ENCODE measurements around the gene PRSS21.

DNA sequence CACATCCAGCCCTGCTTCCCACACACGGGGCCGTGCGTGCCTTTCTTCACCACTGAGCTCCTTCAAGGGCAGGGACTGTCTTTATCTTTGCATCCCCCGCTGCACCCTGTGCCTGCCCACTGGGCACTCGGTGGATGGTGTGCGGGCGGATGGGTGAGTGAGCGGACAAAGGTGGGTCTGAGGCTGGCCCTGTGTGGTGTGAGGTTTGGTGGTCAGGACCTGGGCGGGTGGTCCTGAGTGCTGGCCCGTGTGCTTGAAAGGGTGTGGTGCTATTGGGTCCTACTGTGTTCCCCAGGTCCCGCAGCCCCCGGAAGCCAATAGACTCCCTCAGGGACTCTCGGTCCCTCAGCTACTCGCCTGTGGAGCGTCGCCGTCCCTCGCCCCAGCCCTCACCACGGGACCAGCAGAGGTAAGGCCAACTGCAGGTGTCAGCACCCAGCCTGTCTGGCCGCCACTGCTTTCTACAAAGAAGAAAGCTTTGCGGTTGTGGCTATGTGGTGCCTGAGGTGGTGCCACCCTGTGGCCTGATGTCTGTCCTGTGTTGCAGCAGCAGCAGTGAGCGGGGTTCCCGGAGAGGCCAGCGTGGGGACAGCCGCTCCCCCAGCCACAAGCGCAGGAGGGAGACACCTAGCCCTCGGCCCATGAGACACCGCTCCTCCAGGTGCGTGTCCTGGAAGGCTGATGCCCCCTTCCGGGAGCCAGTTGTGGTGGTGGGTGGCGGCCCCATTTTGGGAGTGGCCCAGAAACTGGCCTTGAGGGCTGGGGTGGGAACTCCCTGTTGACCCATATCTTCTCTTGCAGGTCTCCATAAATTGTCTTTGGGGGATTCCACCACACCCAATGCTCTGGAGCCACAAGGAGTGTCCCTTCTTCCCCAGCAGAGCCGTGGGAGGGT is 46.7 kb upstream of the PRSS21 start:
- TF ChIP-seq, protein P1, sequence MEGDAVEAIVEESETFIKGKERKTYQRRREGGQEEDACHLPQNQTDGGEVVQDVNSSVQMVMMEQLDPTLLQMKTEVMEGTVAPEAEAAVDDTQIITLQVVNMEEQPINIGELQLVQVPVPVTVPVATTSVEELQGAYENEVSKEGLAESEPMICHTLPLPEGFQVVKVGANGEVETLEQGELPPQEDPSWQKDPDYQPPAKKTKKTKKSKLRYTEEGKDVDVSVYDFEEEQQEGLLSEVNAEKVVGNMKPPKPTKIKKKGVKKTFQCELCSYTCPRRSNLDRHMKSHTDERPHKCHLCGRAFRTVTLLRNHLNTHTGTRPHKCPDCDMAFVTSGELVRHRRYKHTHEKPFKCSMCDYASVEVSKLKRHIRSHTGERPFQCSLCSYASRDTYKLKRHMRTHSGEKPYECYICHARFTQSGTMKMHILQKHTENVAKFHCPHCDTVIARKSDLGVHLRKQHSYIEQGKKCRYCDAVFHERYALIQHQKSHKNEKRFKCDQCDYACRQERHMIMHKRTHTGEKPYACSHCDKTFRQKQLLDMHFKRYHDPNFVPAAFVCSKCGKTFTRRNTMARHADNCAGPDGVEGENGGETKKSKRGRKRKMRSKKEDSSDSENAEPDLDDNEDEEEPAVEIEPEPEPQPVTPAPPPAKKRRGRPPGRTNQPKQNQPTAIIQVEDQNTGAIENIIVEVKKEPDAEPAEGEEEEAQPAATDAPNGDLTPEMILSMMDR (IDR thresholded peaks at IDR 0.05) = peak in 1 of 4 donors; percentile 6
- no peak for TF ChIP-seq POLR2A (IDR thresholded peaks at IDR 0.05)
